Hepatocyte (in vitro differentiated cells): ENCODE measurements around the gene TFDP1. TPM values are rescaled to one million over a fixed set of nuclear protein-coding genes. Genes with fewer than 3 reads are reported as not detected.

Source experiments
- DNase-seq: peaks from one replicate; pipeline ENCODE4 v3.0.0-alpha.2; 2016; ENCODE audit warnings: low spot score
- H2AFZ ChIP-seq: fragments of 200-600 bp; sonication (generic); 2 replicates; pipeline ENCODE4 v1.6.0; 2016; ENCODE audit warnings: antibody characterized with exemption, mild to moderate bottlenecking
- H3K27ac ChIP-seq: fragments of 200-600 bp; sonication (generic); 2 replicates; pipeline ENCODE4 v1.5.1; 2016; ENCODE audit warnings: mild to moderate bottlenecking
- H3K27me3 ChIP-seq: fragments of 200-600 bp; sonication (generic); 2 replicates; pipeline ENCODE4 v1.6.1; 2016
- H3K36me3 ChIP-seq: fragments of 200-600 bp; sonication (generic); replicated peaks from 2 replicates; pipeline ENCODE4 v1.5.1; 2016; ENCODE audit warnings: low read depth; ENCODE audit not compliant: insufficient read depth
- H3K4me1 ChIP-seq: fragments of 200-600 bp; sonication (generic); 2 replicates; pipeline ENCODE4 v1.5.1; 2016; ENCODE audit warnings: mild to moderate bottlenecking, moderate library complexity; ENCODE audit not compliant: insufficient read depth
- H3K4me2 ChIP-seq: fragments of 200-600 bp; sonication (generic); 2 replicates; pipeline ENCODE4 v1.6.0; 2016
- H3K4me3 ChIP-seq: fragments of 200-600 bp; sonication (generic); 2 replicates; pipeline ENCODE4 v1.5.1; 2016; ENCODE audit warnings: mild to moderate bottlenecking
- H3K79me2 ChIP-seq: fragments of 200-600 bp; sonication (generic); 2 replicates; pipeline ENCODE4 v1.6.0; 2017; ENCODE audit warnings: mild to moderate bottlenecking
- H3K9me2 ChIP-seq: fragments of 200-600 bp; sonication (generic); replicated peaks from 2 replicates; pipeline ENCODE4 v1.6.0; 2017; ENCODE audit warnings: mild to moderate bottlenecking; ENCODE audit not compliant: insufficient read depth
- H3K9me3 ChIP-seq: fragments of 200-600 bp; sonication (generic); 2 replicates; pipeline ENCODE4 v1.5.1; 2016; ENCODE audit warnings: low read depth, mild to moderate bottlenecking
- H4K20me1 ChIP-seq: fragments of 200-600 bp; sonication (generic); 2 replicates; pipeline ENCODE4 v1.6.0; 2016; ENCODE audit warnings: mild to moderate bottlenecking; ENCODE audit not compliant: insufficient read depth, poor library complexity, severe bottlenecking
- EZH2 ChIP-seq: fragments of 200-600 bp; sonication (generic); IDR thresholded peaks from 2 replicates; pipeline ENCODE4 v1.6.1; 2016; ENCODE audit warnings: antibody characterized with exemption, mild to moderate bottlenecking, borderline replicate concordance
- EZH2phosphoT487 ChIP-seq: fragments of 200-600 bp; sonication (generic); IDR thresholded peaks from one replicate; pipeline ENCODE4 v1.6.1; 2018; ENCODE audit warnings: antibody characterized with exemption, mild to moderate bottlenecking, low read depth, moderate library complexity; ENCODE audit not compliant: unreplicated experiment, severe bottlenecking
- WGBS: methylation state at CpG from one replicate; pipeline ENCODE4 v1.1.6; 2016; ENCODE audit warnings: low lambda C conversion rate; ENCODE audit errors: missing lambda C conversion rate; 5-methylcytosine and 5-hydroxymethylcytosine counted together
- polyA plus RNA-seq: library from polyadenylated mRNA; unstranded; fragments of >200 nt; fragmentation: Nextera tagmentation; extraction: Ambion mirVana; gene quantifications from 2 replicates; pipeline ENCODE4 v1.2.1, GENCODE V29; 2016
- total RNA-seq: library from RNA; depleted of rRNA; stranded (reverse); fragments of >200 nt; gene quantifications from 2 replicates; pipeline ENCODE4 v1.2.3, GENCODE V29; 2014
- TF ChIP-seq, protein P1 (sequence below): fragments of 200-600 bp; sonication (generic); IDR thresholded peaks from 2 replicates; pipeline ENCODE4 v1.5.1; 2016; ENCODE audit warnings: antibody characterized with exemption, mild to moderate bottlenecking; ENCODE audit not compliant: poor library complexity

Gene TFDP1
- total and polyA plus RNA-seq, 2 experiments from 2014 or later: 54.0 to 62.9 TPM

DNA sequence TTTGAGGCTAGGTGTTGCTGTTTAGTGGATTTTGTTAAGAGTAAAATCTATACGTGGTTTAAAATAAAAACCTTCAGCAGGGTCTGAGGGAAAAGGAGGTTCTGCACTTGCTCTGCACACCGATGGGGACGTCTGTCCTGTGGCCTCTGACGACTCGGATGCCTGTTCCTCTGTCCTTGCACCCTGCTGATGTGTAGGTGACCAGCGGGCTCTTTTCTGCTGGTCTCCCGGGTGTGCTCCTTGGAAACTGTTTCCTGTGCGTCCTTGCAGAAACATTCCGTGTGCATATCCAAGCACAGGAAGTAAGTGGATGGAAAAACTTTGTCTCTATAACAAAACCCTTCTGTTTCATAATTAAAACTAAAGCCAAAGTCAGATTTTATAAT, 69.6 kb downstream of the TFDP1 start:
- H3K9me2 ChIP-seq: no peaks in the 10 kb centered on the region
- H3K4me3 ChIP-seq: no peak overlapping the region
- H3K9me3 ChIP-seq: no peaks in the 10 kb centered on the region
- TF ChIP-seq EZH2phosphoT487 (no peak), EZH2 (no peak)
- TF ChIP-seq, protein P1, sequence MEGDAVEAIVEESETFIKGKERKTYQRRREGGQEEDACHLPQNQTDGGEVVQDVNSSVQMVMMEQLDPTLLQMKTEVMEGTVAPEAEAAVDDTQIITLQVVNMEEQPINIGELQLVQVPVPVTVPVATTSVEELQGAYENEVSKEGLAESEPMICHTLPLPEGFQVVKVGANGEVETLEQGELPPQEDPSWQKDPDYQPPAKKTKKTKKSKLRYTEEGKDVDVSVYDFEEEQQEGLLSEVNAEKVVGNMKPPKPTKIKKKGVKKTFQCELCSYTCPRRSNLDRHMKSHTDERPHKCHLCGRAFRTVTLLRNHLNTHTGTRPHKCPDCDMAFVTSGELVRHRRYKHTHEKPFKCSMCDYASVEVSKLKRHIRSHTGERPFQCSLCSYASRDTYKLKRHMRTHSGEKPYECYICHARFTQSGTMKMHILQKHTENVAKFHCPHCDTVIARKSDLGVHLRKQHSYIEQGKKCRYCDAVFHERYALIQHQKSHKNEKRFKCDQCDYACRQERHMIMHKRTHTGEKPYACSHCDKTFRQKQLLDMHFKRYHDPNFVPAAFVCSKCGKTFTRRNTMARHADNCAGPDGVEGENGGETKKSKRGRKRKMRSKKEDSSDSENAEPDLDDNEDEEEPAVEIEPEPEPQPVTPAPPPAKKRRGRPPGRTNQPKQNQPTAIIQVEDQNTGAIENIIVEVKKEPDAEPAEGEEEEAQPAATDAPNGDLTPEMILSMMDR: no peak
- no peak overlapping the region for H2AFZ ChIP-seq
- 80% methylated on average over 9 of the region's 9 CpGs for WGBS
- H3K27ac ChIP-seq: no peak overlapping the region
- no peaks in the 10 kb centered on the region for H3K4me1 ChIP-seq
- H4K20me1 ChIP-seq: no peaks in the 10 kb centered on the region
- H3K27me3 ChIP-seq: no peaks in the 10 kb centered on the region
- no peak for DNase-seq
- no peaks in the 10 kb centered on the region for H3K36me3 ChIP-seq
- no peak overlapping the region for H3K4me2 ChIP-seq
- H3K79me2 ChIP-seq: no peaks in the 10 kb centered on the region

- H3K36me3 ChIP-seq: no peaks in the 10 kb centered on the region
- no peaks in the 10 kb centered on the region for H3K9me3 ChIP-seq
- H3K4me1 ChIP-seq: no peaks in the 10 kb centered on the region
- H3K27ac ChIP-seq: no peak overlapping the region
- no peaks in the 10 kb centered on the region for H3K9me2 ChIP-seq
- H2AFZ ChIP-seq: no peak overlapping the region
- no peaks in the 10 kb centered on the region for H4K20me1 ChIP-seq
- no peak for TF ChIP-seq EZH2phosphoT487
- TF ChIP-seq EZH2: no peak
- TF ChIP-seq, protein P1: no peak
- H3K4me3 ChIP-seq: no peak overlapping the region
- DNase-seq: no peak
- no peak overlapping the region for H3K4me2 ChIP-seq
- H3K27me3 ChIP-seq: no peaks in the 10 kb centered on the region
- H3K79me2 ChIP-seq: no peaks in the 10 kb centered on the region
- WGBS: 98% methylated on average over 38 of the region's 39 CpGs
Observed at GRCh38 chr13:113654591-113655345, 70.2 kb downstream of the TFDP1 start.

DNA sequence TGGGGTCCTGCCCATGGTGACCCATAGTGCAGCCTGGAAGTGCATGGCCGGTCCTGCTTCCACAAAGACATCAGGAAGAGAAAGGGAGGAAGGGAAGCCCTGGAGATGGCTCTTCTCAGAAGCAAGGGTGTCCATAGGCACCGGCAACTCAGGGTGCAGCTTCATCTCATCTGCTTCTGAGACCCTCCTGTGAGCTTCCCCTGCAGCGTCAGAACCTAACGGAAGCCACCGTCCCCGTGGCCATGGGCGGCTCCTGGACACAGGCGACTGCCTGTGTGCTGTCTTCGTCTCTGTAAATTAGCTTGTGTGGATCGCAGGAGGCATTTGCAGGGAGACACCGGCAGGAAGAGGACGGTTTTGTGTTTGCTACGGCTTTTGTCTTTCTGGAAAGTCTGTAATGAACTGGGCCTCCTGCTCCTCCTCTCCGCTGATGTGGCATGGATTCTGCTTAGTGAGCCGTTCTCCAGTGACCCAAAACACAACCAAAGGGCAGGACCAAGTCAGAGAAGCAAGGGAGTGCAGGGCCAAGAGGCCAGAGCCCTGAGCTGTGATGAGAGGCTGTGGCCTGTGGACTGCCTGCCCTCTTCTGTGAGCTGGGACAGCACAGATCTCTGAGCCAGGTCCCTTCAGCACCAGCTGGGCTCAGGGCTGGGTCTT, 70.9 kb downstream of the TFDP1 start:
- no peaks in the 10 kb centered on the region for H3K4me1 ChIP-seq
- no peak overlapping the region for H2AFZ ChIP-seq
- no peak overlapping the region for H3K4me3 ChIP-seq
- WGBS: 91% methylated on average over 15 of the region's 15 CpGs
- no peak overlapping the region for H3K4me2 ChIP-seq
- H3K79me2 ChIP-seq: no peaks in the 10 kb centered on the region
- TF ChIP-seq EZH2phosphoT487: no peak
- no peaks in the 10 kb centered on the region for H3K9me2 ChIP-seq
- H3K9me3 ChIP-seq: no peaks in the 10 kb centered on the region
- H3K36me3 ChIP-seq: no peaks in the 10 kb centered on the region
- no peaks in the 10 kb centered on the region for H4K20me1 ChIP-seq
- no peak for DNase-seq
- no peak overlapping the region for H3K27ac ChIP-seq
- no peaks in the 10 kb centered on the region for H3K27me3 ChIP-seq

- DNase-seq: no peak
- H3K27ac ChIP-seq: no peak overlapping the region
- H3K27me3 ChIP-seq: no peaks in the 10 kb centered on the region
- no peak overlapping the region for H2AFZ ChIP-seq
- no peaks in the 10 kb centered on the region for H3K9me2 ChIP-seq
- H4K20me1 ChIP-seq: no peaks in the 10 kb centered on the region
- H3K4me1 ChIP-seq: no peaks in the 10 kb centered on the region
- H3K4me2 ChIP-seq: no peak overlapping the region
- TF ChIP-seq EZH2 (no peak), EZH2phosphoT487 (no peak)
- TF ChIP-seq, protein P1: no peak
- H3K36me3 ChIP-seq: no peaks in the 10 kb centered on the region
- no peak overlapping the region for H3K4me3 ChIP-seq
- no peaks in the 10 kb centered on the region for H3K9me3 ChIP-seq
- WGBS: 95% methylated on average over 21 of the region's 25 CpGs
- H3K79me2 ChIP-seq: no peaks in the 10 kb centered on the region
Observed at GRCh38 chr13:113656003-113656588, 71.5 kb downstream of the TFDP1 start.
